Prostate gland (tissue), 2 donors: ENCODE data around the gene NCOA5.

Experiments
- CTCF ChIP-seq, 4 experiments: fragments of 200-600 bp in 2 of 4; fragments of 450-650 bp in 2 of 4; sonication (generic) in 2 of 4; IDR thresholded peaks; 1 replicate in 3 of 4; 2 replicates in 1 of 4; pipeline ENCODE4 v1.5.1; 2016 to 2019; ENCODE audit warnings: antibody characterized with exemption in 4 of 4, mild to moderate bottlenecking in 2 of 4, moderate library complexity in 2 of 4
- POLR2A ChIP-seq: fragments of 450-650 bp; IDR thresholded peaks from one replicate; pipeline ENCODE4 v1.6.1; 2016; ENCODE audit warnings: antibody characterized with exemption, mild to moderate bottlenecking
- POLR2AphosphoS5 ChIP-seq: sonication (generic); formaldehyde crosslinking; IDR thresholded peaks from one replicate; pipeline ENCODE4 v1.6.1; 2017; ENCODE audit warnings: antibody characterized with exemption

- TF ChIP-seq CTCF (IDR thresholded peaks at IDR 0.05) (no peak), POLR2AphosphoS5 (no peak), POLR2A (no peak)
Observed at GRCh38 chr20:46077642-46078305, 12.0 kb downstream of the NCOA5 start.
